Neural cell (in vitro differentiated cells): ENCODE results near the gene GDPD3. TPM values are rescaled to one million over a fixed set of nuclear protein-coding genes. Genes with fewer than 3 reads are reported as not detected.

Experiments
- H2AFZ ChIP-seq: fragments of 200-600, 300-800 bp; sonication (generic), shearing (Covaris generic); 2 replicates; pipeline ENCODE4 v1.6.0; 2014; ENCODE audit warnings: low read depth, mild to moderate bottlenecking, antibody characterized with exemption, low read length, moderate library complexity
- H3F3A ChIP-seq: fragments of 200-600 bp; shearing (Covaris generic); 2 replicates; pipeline ENCODE4 v1.6.1; 2016; ENCODE audit warnings: mild to moderate bottlenecking, moderate library complexity, mixed read lengths, antibody characterized with exemption, low read length; ENCODE audit not compliant: insufficient read depth, poor library complexity, severe bottlenecking
- H3K27ac ChIP-seq: fragments of 200-600, 300-800 bp; sonication (generic), shearing (Covaris generic); 2 replicates; pipeline ENCODE4 v1.5.1; 2014; ENCODE audit warnings: mild to moderate bottlenecking, low read length, moderate library complexity
- H3K27me3 ChIP-seq: fragments of 300-800, 200-600 bp; sonication (generic), shearing (Covaris generic); 2 replicates; pipeline ENCODE4 v1.6.0; 2014; ENCODE audit warnings: mild to moderate bottlenecking, low read depth, low read length, moderate library complexity; ENCODE audit not compliant: insufficient read depth
- H3K36me3 ChIP-seq: fragments of 300-800, 200-600 bp; sonication (generic), shearing (Covaris generic); 2 replicates; pipeline ENCODE4 v1.5.1; 2014; ENCODE audit warnings: mild to moderate bottlenecking, antibody characterized with exemption, low read length, moderate library complexity; ENCODE audit not compliant: insufficient read depth
- H3K4me2 ChIP-seq: fragments of 300-800, 200-600 bp; sonication (generic), shearing (Covaris generic); 2 replicates; pipeline ENCODE4 v1.6.0; 2014; ENCODE audit warnings: mild to moderate bottlenecking, low read length
- H3K4me3 ChIP-seq: fragments of 300-800, 200-600 bp; sonication (generic), shearing (Covaris generic); 2 replicates; pipeline ENCODE4 v1.5.1; 2014; ENCODE audit warnings: mild to moderate bottlenecking, low read length, moderate library complexity
- H3K79me2 ChIP-seq: fragments of 200-600 bp; shearing (Covaris generic); replicated peaks from 2 replicates; pipeline ENCODE4 v1.6.0; 2014; ENCODE audit warnings: mild to moderate bottlenecking, low read length, moderate library complexity; ENCODE audit not compliant: insufficient read depth
- H3K9ac ChIP-seq: fragments of 300-800, 200-600 bp; sonication (generic), shearing (Covaris generic); 2 replicates; pipeline ENCODE4 v1.6.1; 2016; ENCODE audit warnings: mild to moderate bottlenecking, low read length, mixed read lengths
- H3K9me2 ChIP-seq: fragments of 200-600 bp; shearing (Covaris generic); 2 replicates; pipeline ENCODE4 v1.6.1; 2016; ENCODE audit warnings: mild to moderate bottlenecking, low read length, mixed read lengths; ENCODE audit not compliant: insufficient read depth
- H3K9me3 ChIP-seq: fragments of 200-600, 300-800 bp; sonication (generic), shearing (Covaris generic); 2 replicates; pipeline ENCODE4 v1.6.1; 2016; ENCODE audit warnings: mild to moderate bottlenecking, mixed run types, low read length, moderate library complexity, mixed read lengths
- H4K20me1 ChIP-seq: fragments of 200-600 bp; shearing (Covaris generic); 2 replicates; pipeline ENCODE4 v1.6.1; 2016; ENCODE audit warnings: mild to moderate bottlenecking, mixed run types; ENCODE audit not compliant: insufficient read depth
- CTCF ChIP-seq: fragments of 450-650 bp; IDR thresholded peaks from 2 replicates; pipeline ENCODE4 v1.5.1; 2014; ENCODE audit warnings: antibody characterized with exemption, mild to moderate bottlenecking, moderate library complexity; ENCODE audit not compliant: poor library complexity, severe bottlenecking
- EP300 ChIP-seq: fragments of 450-650 bp; conservative IDR thresholded peaks from 2 replicates; pipeline ENCODE4 v1.6.1; 2014; ENCODE audit warnings: antibody characterized with exemption, mild to moderate bottlenecking, moderate library complexity; ENCODE audit not compliant: poor library complexity, severe bottlenecking
- EZH2 ChIP-seq: fragments of 200-600, 300-800 bp; shearing (Covaris generic), sonication (generic); IDR thresholded peaks from 2 replicates; pipeline ENCODE4 v1.6.1; 2014; ENCODE audit warnings: antibody characterized with exemption, low read length, borderline replicate concordance, mild to moderate bottlenecking; ENCODE audit not compliant: insufficient read depth, poor library complexity, severe bottlenecking
- MXI1 ChIP-seq: fragments of 450-650 bp; conservative IDR thresholded peaks from 2 replicates; pipeline ENCODE4 v1.6.1; 2014; ENCODE audit warnings: antibody characterized with exemption, mild to moderate bottlenecking; ENCODE audit not compliant: poor library complexity, severe bottlenecking
- POLR2AphosphoS5 ChIP-seq: IDR thresholded peaks from 2 replicates; pipeline ENCODE4 v1.6.1; 2012
- RAD21 ChIP-seq: fragments of 450-650 bp; conservative IDR thresholded peaks from 2 replicates; pipeline ENCODE4 v1.6.1; 2014; ENCODE audit warnings: antibody characterized with exemption, mild to moderate bottlenecking, moderate library complexity
- REST ChIP-seq: IDR thresholded peaks from 2 replicates; pipeline ENCODE4 v1.6.1; 2012; ENCODE audit warnings: borderline replicate concordance
- SMC3 ChIP-seq: fragments of 450-650 bp; conservative IDR thresholded peaks from 2 replicates; pipeline ENCODE4 v1.6.1; 2014; ENCODE audit warnings: antibody characterized with exemption, mild to moderate bottlenecking, moderate library complexity; ENCODE audit not compliant: poor library complexity
- TAF1 ChIP-seq: IDR thresholded peaks from 2 replicates; pipeline ENCODE4 v1.6.1; 2012; ENCODE audit warnings: low read depth
- polyA plus RNA-seq: library from polyadenylated mRNA; depleted of rRNA; stranded (reverse); fragments of >200 nt; gene quantifications from 2 replicates; pipeline ENCODE4 v1.2.3, GENCODE V29; 2014

GDPD3 gene
- polyA plus RNA-seq, 1 donor from 2014 or later = 2.7 TPM

DNA sequence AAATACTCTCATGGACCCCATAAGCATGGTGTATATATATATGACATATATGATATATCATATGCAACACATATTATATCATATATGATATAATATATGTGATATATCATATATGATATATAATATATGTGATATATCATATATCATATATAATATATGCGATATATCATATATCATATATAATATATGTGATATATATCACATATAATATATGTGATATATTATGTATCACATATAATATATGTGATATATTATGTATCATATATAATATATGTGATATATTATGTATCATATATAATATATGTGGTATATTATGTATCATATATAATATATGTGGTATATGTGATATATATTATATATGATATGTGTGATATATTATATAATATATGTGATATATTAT is 31.6 kb upstream of the GDPD3 start:
- Histone ChIP-seq H3K9me3 (no peaks in the 10 kb centered on the region), H4K20me1 (no peaks in the 10 kb centered on the region), H3K36me3 (no peaks in the 10 kb centered on the region), H3K79me2 (no peaks in the 10 kb centered on the region), H3F3A (no peaks in the 10 kb centered on the region), H3K9ac (no peak overlapping the region), H3K27me3 (no peaks in the 10 kb centered on the region), H3K27ac (no peak overlapping the region), H3K9me2 (no peaks in the 10 kb centered on the region), H3K4me2 (no peak overlapping the region), H3K4me3 (no peak overlapping the region), H2AFZ (no peak overlapping the region)
- TF ChIP-seq POLR2AphosphoS5 (no peak), SMC3 (no peak), EP300 (no peak), RAD21 (no peak), REST (no peak), MXI1 (no peak), TAF1 (no peak), EZH2 (no peak)

DNA sequence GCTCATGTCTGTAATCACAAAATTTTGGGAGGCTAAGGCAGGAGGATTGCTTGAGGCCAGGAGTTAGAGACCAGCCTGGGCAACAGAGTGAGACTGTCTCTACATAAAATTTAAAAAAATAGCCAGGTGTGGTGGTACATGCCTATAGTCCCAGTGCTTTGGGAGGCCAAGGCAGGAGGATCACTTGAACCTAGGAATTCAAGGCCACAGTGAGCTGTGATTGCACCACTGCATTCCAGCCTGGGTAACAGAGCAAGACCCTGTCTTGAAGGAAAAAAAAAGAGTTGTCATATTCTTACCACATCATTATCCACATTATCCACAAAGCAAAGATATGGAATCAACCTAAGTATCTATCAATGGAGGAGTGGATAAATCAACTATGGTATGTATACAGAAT is 30.7 kb upstream of the GDPD3 start:
- no peaks in the 10 kb centered on the region for H3K36me3 ChIP-seq
- H4K20me1 ChIP-seq = no peaks in the 10 kb centered on the region
- no peaks in the 10 kb centered on the region for H3K27me3 ChIP-seq
- no peaks in the 10 kb centered on the region for H3K9me2 ChIP-seq
- no peak overlapping the region for H3K4me3 ChIP-seq
- H2AFZ ChIP-seq = no peak overlapping the region
- TF ChIP-seq MXI1 = no peak
- no peak for TF ChIP-seq CTCF
- TF ChIP-seq SMC3 = no peak
- no peak for TF ChIP-seq POLR2AphosphoS5
- TF ChIP-seq RAD21 = no peak
- no peak for TF ChIP-seq EP300
- TF ChIP-seq REST = no peak
- no peak for TF ChIP-seq EZH2
- TF ChIP-seq TAF1 = no peak
- H3F3A ChIP-seq = no peaks in the 10 kb centered on the region
- no peak overlapping the region for H3K9ac ChIP-seq
- H3K9me3 ChIP-seq = no peaks in the 10 kb centered on the region
- H3K4me2 ChIP-seq = no peak overlapping the region
- H3K27ac ChIP-seq = no peak overlapping the region
- H3K79me2 ChIP-seq = no peaks in the 10 kb centered on the region
